GM20000 (cell line): ENCODE data around the gene ENPP1.
A peak's percentile ranks its signal among the peaks of the same experiment; 100 is the strongest.

Experiments
- DNase-seq: peaks from one replicate; pipeline ENCODE4 v3.0.0; 2012; ENCODE audit warnings: low spot score
- CTCF ChIP-seq: IDR thresholded peaks from 2 replicates; pipeline ENCODE4 v1.5.1; 2012; ENCODE audit warnings: mild to moderate bottlenecking, control low read depth; ENCODE audit errors: extremely low read depth, missing control alignments

ENPP1 gene

DNA sequence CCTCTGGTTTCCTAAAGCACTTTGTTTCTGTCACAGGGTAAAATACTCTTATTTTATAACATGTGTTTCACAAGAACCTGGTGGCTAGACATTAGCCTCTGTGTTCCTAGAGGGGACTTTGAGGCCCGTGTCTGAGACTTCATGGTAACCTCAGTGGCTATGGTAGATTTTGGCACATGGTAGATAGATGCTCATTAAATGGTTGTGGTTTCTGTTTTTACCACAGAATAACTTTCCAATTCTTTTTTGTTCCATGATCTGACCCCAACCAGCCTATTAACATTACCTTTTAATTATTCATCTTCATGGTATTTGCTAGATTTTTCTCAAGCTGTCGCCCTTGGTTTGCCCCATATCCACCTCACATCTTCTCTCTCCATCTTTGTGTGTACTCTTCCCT lies 109.0 kb downstream of the ENPP1 start:
- DNase-seq = no peak
- no peak for TF ChIP-seq CTCF

DNA sequence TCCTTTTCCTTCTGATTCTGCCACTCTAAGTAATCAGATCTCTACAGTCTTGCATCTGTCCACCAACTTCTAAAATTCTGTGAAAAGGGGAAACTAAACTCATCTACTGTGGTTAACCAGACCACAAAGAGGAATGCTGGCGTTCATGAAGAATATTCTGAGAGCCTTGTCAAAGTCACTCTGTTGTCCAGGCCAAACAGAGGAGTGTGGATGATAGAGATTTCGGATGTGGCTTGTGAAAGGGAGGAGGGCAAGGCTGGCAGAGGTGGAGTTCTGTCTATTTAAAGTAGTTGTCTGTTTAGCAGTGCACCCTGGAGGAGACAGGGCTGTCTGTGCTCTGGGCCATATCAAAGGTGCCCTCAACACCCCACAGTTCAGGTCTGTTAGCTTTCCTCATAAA lies 109.5 kb downstream of the ENPP1 start:
- no peak for TF ChIP-seq CTCF
- no peak for DNase-seq

GRCh38 chr6:131917763-131918649 lies 110.2 kb downstream of the ENPP1 start:
- no peak for DNase-seq
- no peak for TF ChIP-seq CTCF

- no peak for TF ChIP-seq CTCF
- DNase-seq = no peak
Measured at GRCh38 chr6:131918650-131919355, 111.0 kb downstream of the ENPP1 start.

DNA sequence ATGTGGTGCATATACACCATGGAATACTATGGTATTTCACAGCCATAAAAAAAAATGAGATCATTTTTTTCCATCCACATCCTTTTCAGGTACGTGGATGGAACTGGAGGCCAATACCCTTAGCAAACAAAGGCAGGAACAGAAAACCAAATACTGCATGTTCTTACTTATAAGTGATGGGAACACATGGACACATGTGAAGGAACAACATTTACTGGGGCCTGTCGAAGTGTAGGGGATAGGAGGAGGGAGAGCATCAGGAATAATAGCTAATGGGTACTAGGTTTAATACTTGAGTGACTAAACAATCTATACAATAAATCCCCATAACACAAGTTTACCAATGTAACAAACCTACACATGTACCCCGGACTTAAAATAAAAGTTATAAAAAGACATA lies 112.8 kb downstream of the ENPP1 start:
- no peak for TF ChIP-seq CTCF
- no peak for DNase-seq

- peak; percentile 23 for DNase-seq
- peak; percentile 60 for TF ChIP-seq CTCF
Measured at GRCh38 chr6:131923356-131923755, 115.5 kb downstream of the ENPP1 start.

DNA sequence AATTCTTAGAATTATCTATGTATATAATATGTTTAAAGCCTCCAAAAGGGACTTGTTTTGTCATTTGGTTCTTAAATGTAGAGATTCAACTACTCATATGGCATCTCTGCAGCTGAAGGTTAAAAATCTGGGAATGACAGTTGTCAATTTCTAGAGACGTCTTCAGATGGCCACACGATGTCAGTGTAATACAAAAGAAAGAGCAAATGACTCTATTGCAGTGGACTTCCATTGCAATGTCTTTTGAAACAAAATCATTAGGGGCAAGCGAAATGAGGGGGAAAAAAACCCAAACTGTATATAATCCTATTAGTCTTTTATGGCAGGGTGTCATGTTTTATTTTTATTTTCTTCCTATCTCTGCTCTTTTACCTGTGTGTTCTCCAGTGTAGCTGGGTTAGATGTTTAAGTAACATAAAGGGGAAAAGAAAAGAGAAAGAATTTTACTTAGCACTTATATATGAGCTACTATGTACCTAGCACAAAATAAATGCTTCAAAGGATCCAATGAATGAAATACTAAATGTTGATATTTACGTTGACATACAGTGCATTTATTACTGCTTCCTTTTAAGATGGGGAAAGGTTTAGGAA lies 117.2 kb downstream of the ENPP1 start:
- TF ChIP-seq CTCF = no peak
- no peak for DNase-seq
